DMS53 treated with DMSO at 0.1 percent for 48 hours (cell line): ENCODE measurements around the gene MSH3.
A peak's percentile ranks its signal among the peaks of the same experiment; 100 is the strongest.
"Not testable (repeated sequence)": the region's sequence is repeated elsewhere in the genome, so short reads cannot be mapped to it uniquely, and the experiment has no call there.

Experiments used
- DNase-seq: peaks from one replicate; lab custom pipeline; 2025; ENCODE audit not compliant: unreplicated experiment; lab: John Stamatoyannopoulos, UW

Gene MSH3

GRCh38 chr5:80884929-80885328 is 230.5 kb downstream of the MSH3 start:
- no peak for DNase-seq

GRCh38 chr5:80885396-80886000 is 231.0 kb downstream of the MSH3 start:
- DNase-seq: no peak

- no peak for DNase-seq
Measured at GRCh38 chr5:80894083-80894482, 239.6 kb downstream of the MSH3 start.

GRCh38 chr5:80895523-80895922 is 241.1 kb downstream of the MSH3 start:
- no peak for DNase-seq

GRCh38 chr5:80902624-80903023 is 248.2 kb downstream of the MSH3 start:
- DNase-seq: not testable (repeated sequence)

GRCh38 chr5:80904533-80905187 is 250.2 kb downstream of the MSH3 start:
- no peak for DNase-seq

- DNase-seq: no peak
Measured at GRCh38 chr5:80905405-80905804, 251.0 kb downstream of the MSH3 start.

- peak; percentile 20 for DNase-seq
Measured at GRCh38 chr5:80912479-80912878, 258.0 kb downstream of the MSH3 start.

GRCh38 chr5:80915716-80916115 is 261.3 kb downstream of the MSH3 start:
- DNase-seq: no peak

GRCh38 chr5:80916676-80917075 is 262.2 kb downstream of the MSH3 start:
- no peak for DNase-seq

- DNase-seq: no peak
Measured at GRCh38 chr5:80917631-80918030, 263.2 kb downstream of the MSH3 start.

- no peak for DNase-seq
Measured at GRCh38 chr5:80919678-80920196, 265.3 kb downstream of the MSH3 start.

GRCh38 chr5:80920333-80920732 is 265.9 kb downstream of the MSH3 start:
- DNase-seq: no peak

- no peak for DNase-seq
Measured at GRCh38 chr5:80921026-80921425, 266.6 kb downstream of the MSH3 start.

GRCh38 chr5:80925931-80926330 is 271.5 kb downstream of the MSH3 start:
- DNase-seq: no peak
